ENCODE measurements around the gene PTGFRN. TPM values are rescaled to one million over a fixed set of nuclear protein-coding genes. Genes with fewer than 3 reads are reported as not detected.

The PTGFRN gene
- total RNA-seq: 12.8 and 18.5 TPM in 2 replicates

GRCh38 chr1:116909512-116910378, at the start of gene PTGFRN:
Gene PTGFRN, plus strand, starts transcription at chr1:116909916. Its CDS starts 288 bp downstream, at chr1:116910204.

GRCh38 chr1:117001254-117001927, 91.7 kb downstream of the PTGFRN start, which contains the start of gene CD101:
Gene CD101, plus strand, starts transcription at chr1:117001760. Its CDS starts 58 bp downstream, at chr1:117001818.

Small RNA genes lying within 50 kb of the gene (small RNA-seq; reads per million reads assigned to genes)
- not detected for gene RNA5SP55

Other genes starting within 250 kb of the PTGFRN start
- gene IGSF3, start 242.2 kb upstream of the PTGFRN start, total RNA-seq: 0.27 and 0.43 TPM in 2 replicates
- not detected in 2 replicates for gene CD2, start 155.5 kb upstream of the PTGFRN start, total RNA-seq
- gene CD101, start 91.8 kb downstream of the PTGFRN start, total RNA-seq: 0.07 TPM in 1 of 2 replicates, not detected in the other
- 28.6 and 32.0 TPM in 2 replicates for gene TTF2, start 150.4 kb downstream of the PTGFRN start, total RNA-seq
- gene TRIM45, start 211.8 kb downstream of the PTGFRN start, total RNA-seq: 0.93 and 1.4 TPM in 2 replicates